ENCODE measurements around the gene MAGEA8. TPM values are rescaled to one million over a fixed set of nuclear protein-coding genes. Genes with fewer than 3 reads are reported as not detected.
"Not testable (repeated sequence)": the region's sequence is repeated elsewhere in the genome, so short reads cannot be mapped to it uniquely, and the experiment has no call there.

Gene MAGEA8
- total RNA-seq, 1 experiment from 2014 or later, result not detected

DNA sequence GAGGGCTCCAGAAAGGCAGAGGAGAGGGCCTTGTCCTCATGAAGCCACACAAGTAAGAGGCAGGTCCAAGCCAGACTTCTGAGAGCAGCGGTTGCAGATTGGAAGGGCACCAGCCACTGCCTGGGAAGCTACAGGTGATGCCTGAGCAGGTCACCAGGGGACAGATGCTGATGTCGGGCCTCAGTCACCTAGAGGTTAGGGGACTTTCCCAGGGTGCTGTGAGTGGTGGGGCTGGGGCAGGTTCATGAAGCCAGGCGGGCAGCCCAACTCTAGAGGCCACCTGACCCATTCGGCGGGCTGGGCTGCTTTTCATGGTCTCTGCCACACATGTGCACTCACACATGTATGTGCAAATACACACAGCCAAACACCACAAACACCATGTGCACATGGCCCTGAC, 52.0 kb downstream of the MAGEA8 start:
- CTCF ChIA-PET; BruUV-seq (replicated peaks): not testable (repeated sequence)

DNA sequence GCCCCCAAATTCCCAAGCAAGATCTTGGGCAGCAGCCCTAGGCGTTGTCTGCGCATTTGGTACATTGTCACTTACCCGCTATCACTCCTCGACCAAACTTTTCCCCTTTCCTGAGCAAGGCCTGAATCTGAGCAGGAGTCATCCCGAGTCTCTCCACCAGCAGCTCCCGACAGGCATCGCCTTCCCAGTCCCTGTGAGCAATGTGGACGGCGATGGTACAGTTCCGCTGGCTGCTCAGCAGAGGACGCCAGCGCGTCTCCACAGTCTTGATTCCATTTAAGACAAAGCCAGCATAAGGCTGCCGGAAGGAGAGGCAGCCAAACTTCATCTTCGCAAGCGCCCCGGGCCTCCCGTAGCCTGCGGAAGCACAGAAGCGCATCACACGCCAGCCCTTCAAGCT, 52.6 kb downstream of the MAGEA8 start:
- intact Hi-C loops (cut with micrococcal nuclease; ENCODE audit: unreplicated experiment); DNase-seq: not testable (repeated sequence)
- H3K36me3 Mint-ChIP-seq (ENCODE audit: insufficient read depth, unreplicated experiment), result peaks cover 26% of the 10 kb centered on the region

More for the DNA sequence above, 52.0 kb downstream of the MAGEA8 start:
- H3K27me3 Mint-ChIP-seq (ENCODE audit: unreplicated experiment); H3K4me1 Mint-ChIP-seq (ENCODE audit: low read depth, unreplicated experiment); H3K27ac Mint-ChIP-seq (ENCODE audit: unreplicated experiment); intact Hi-C loops (cut with micrococcal nuclease; ENCODE audit: unreplicated experiment); H3K4me3 Mint-ChIP-seq (ENCODE audit: low read depth, unreplicated experiment); H3K9me3 Mint-ChIP-seq (ENCODE audit: low read depth, unreplicated experiment); DNase-seq: not testable (repeated sequence)
- peaks cover 20% of the 10 kb centered on the region for H3K36me3 Mint-ChIP-seq (ENCODE audit: insufficient read depth, unreplicated experiment)

More for the DNA sequence above, 52.6 kb downstream of the MAGEA8 start:
- H3K4me1 Mint-ChIP-seq (ENCODE audit: low read depth, unreplicated experiment); H3K9me3 Mint-ChIP-seq (ENCODE audit: low read depth, unreplicated experiment); H3K27me3 Mint-ChIP-seq (ENCODE audit: unreplicated experiment); CTCF ChIA-PET; H3K4me3 Mint-ChIP-seq (ENCODE audit: low read depth, unreplicated experiment); H3K27ac Mint-ChIP-seq (ENCODE audit: unreplicated experiment); BruUV-seq (replicated peaks): not testable (repeated sequence)

Other genes starting within 250 kb of the MAGEA8 start
- 30.2 and 33.9 TPM in 2 replicates for gene TMEM185A, start 249.4 kb upstream of the MAGEA8 start, total RNA-seq (2022)
- not detected in 2 replicates for gene MAGEA11, start 169.1 kb upstream of the MAGEA8 start, total RNA-seq (2022)
- gene HSFX1, start 107.1 kb upstream of the MAGEA8 start, total RNA-seq (2022), result 1.3 and 3.4 TPM in 2 replicates
- not detected in 2 replicates for gene MAGEA9, start 99.3 kb upstream of the MAGEA8 start, total RNA-seq (2022)
- gene HSFX4, start 48.4 kb downstream of the MAGEA8 start, total RNA-seq (2022), result not detected in 2 replicates
- gene EOLA2, start 57.3 kb downstream of the MAGEA8 start, total RNA-seq (2022), result 41.2 and 47.3 TPM in 2 replicates

All from Calu3 (cell line).